Prostate gland (tissue), 2 donors: Measurements from ENCODE around the gene TINAGL1.

Experiments used
- CTCF ChIP-seq, 4 experiments: fragments of 200-600 bp in 2 of 4; fragments of 450-650 bp in 2 of 4; sonication (generic) in 2 of 4; IDR thresholded peaks; 1 replicate in 3 of 4; 2 replicates in 1 of 4; pipeline ENCODE4 v1.5.1; 2016 to 2019; ENCODE audit warnings: antibody characterized with exemption in 4 of 4, mild to moderate bottlenecking in 2 of 4, moderate library complexity in 2 of 4
- POLR2A ChIP-seq: fragments of 450-650 bp; IDR thresholded peaks from one replicate; pipeline ENCODE4 v1.6.1; 2016; ENCODE audit warnings: antibody characterized with exemption, mild to moderate bottlenecking
- POLR2AphosphoS5 ChIP-seq: sonication (generic); formaldehyde crosslinking; IDR thresholded peaks from one replicate; pipeline ENCODE4 v1.6.1; 2017; ENCODE audit warnings: antibody characterized with exemption

DNA sequence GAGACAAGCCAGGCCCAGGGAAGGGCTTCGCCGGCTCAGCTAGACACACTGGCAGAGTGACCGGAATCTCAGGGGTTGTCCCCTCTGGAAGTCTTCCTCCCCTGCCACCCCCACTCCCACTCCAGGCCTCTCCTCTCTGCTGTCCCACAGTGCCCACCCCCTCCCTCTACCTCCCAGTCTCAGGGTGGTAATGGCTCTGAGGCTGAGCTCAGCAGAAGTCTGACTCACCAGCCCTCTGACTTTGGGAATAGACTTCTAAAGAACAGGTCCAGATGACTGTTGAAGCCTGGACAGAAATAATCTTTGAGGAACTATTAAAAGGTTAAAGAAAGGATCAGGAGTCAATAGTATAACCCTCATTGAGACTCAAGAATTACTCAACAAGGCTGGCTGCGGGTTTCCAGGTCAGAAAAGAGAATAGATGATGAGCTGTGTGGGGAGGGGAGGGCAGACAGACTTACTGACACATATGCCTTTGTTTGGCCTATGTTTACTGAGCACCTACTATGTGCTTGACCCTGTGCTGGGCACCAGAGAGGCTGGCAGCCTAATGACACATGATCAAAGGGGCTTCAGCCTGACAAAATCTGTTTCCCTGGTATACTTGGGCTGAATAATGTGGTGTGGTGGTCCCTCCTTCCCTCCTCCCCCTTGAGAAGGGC, 49.4 kb downstream of the TINAGL1 start:
- TF ChIP-seq CTCF (IDR thresholded peaks at IDR 0.05) (no peak), POLR2A (no peak), POLR2AphosphoS5 (no peak)
